CD4-positive, alpha-beta T cell treated with Interleukin-6 for 4 hours (primary cell): ENCODE data around the gene OMA1.

ENCODE experiments used
- DNase-seq: peaks from one replicate; pipeline ENCODE4 v3.0.0-alpha.2; 2020; ENCODE audit warnings: mixed read lengths

Gene OMA1

DNA sequence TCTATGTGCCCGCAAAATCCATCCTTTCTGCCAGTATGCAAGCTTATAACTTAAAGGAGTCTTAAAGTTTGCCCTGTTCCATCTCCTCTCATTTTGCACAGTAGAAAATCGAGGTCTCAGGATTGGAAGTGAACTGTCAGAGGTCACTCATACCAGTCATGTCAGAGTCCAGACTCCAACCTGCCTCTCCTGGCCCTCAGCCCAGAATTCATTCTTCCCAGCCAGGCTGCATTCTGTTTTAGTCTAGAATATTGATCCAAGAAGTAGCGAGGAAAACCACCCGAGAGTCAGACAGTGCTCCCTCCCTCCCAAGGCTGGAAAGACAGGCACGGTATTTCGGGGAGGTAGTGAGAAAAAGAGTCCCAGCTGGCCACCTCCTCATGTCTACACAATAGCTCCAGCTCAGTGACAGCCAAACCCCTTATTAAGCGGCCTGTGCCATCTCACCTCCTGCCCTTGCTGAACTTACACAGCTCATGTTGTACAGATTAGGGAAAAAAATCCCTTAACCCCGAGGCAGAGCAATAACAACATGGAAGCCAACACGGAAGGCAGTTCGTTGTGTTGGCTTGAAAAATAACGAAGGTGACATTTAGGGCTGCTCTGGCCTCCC, 89.4 kb downstream of the OMA1 start:
- no peak for DNase-seq

DNA sequence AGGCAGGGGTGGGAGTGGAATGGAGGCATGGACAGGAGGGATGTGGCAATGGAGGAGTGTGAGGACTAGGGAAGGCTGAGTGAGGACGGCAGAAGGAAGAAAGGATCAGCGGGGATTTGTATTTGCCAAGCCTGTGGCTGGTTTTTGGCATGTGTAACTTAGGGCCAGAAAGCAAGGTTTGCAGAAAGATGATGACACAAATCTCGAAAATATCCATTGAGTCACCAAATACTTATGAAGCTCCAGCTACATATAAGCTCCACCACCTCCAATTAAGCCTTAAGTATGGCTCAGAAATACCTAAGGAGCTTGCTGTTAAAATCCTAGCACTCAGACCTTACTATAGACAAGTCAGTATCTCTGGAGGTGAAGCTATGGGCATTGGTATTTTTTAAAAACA, 90.1 kb downstream of the OMA1 start:
- no peak for DNase-seq

DNA sequence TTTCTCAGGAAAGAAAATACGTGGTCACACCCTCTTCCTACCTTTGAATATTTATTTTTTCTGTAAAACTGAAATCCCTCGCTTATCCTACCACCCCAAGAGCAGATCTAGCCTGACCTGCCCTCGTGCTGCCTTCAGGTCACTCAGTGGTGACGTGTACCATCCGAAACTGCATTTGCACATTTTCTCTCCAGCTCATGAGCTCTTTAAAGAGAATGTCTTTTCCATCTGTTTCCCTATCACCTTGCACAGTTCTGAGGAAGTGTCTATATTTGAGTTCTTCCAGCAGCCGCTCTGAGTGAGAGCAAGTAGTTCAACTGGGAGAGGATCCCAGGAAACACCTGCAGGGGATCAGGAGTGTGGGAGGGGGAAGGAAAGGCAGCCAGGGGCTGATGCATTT, 91.7 kb downstream of the OMA1 start:
- DNase-seq = no peak

DNA sequence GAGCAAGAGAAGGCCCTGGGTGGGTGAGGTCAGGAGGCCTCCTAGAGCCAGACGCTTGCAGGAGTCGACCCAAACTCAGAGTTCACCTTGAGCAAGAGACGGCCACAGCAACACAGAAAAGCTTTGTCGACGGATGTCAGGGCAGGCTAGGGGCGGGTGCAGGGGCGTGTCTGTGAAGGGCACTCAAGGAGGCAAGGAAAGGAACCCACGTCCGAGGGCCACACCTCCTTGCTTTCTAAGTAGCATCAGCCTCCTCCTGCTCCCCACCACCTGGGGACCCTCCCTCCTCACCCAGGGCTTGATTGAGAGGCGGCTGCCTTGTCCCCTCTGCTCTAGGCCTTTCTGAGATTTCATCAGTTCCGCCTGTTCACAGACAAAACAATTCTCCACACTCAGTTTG, 92.1 kb downstream of the OMA1 start:
- no peak for DNase-seq

DNA sequence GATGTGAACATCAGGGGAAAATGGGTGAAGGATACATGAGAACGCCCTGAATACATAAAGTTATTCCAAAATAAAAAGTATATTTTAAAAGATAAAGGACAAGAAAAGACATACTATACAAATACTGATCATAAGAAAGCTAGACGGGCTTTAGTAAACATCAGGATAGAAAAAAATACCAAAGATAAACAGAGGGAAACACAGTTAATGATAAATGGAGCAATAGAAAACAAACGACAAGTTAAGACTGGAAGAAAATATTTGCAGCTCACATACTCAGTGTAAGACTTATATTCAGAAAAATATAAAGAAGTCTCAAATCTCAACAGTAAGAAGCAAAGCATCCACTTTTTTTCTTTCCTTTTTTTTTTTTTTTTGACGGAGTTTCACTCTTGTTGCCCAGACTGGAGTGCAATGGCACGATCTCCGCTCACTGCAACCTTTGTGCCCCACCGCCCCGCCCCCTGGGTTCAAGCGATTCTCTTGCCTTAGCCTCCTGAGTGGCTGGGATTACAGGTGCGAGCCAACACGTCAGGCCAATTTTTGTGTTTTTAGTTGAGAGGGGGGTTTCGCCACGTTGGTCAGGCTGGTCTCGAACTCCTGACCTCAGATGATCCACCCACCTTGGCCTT, 94.8 kb downstream of the OMA1 start:
- DNase-seq = no peak

DNA sequence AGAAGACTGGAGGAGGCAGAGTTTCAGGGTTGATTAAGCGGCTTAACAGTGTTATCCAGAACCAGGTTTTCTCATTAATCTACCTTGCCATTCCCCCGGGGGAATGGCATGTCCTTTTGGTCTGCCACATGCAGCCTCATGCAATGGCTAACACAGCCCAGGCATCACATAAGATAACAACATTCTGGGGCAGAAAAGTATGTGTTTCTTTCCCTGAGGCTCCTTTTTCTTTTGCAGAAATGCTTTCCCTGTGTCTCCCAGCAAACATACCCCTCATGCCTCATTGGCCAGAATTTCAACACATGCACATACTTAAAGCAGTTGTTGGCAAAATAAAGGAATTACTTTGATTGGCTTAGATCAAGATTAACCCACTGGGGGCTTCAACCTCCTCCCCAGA, 98.6 kb downstream of the OMA1 start:
- DNase-seq = no peak

DNA sequence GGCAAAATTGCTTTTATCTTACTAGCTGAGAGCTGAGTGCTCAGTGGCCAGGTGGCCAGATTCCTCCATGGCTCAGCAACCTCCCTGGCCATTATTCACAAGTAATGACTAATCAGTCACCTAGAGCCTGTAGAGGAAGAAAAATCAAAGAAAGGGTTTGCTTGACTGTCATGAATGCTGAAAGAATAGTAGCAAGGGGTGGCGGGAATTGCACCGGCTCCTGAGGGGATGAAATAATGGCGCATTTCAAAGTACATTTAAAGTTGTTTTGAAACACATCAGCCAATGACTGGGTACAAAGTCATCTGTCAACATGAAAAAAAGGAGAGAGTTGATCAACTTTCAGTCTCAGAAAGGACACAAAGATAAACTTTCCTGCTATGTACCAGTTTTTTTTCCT, 99.5 kb downstream of the OMA1 start:
- no peak for DNase-seq

DNA sequence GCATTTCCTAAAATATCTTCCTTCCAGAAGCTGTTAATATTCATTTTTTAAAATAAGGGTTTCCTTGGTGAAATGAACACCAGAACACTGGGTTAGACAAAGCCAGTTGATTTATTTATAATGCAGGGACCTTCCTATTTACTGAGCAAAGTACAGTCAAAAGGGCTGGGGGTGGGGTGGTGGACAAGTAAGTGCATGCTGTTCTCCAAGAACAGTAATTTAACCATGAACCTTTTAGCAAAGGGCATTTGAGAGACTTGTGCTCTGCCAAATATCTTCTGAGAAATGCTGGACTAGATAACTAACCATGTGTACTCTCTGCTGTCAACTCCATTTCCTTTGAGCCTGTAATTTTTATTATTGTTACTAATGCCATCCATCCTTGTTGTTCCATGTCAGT, 100.2 kb downstream of the OMA1 start:
- DNase-seq = no peak

DNA sequence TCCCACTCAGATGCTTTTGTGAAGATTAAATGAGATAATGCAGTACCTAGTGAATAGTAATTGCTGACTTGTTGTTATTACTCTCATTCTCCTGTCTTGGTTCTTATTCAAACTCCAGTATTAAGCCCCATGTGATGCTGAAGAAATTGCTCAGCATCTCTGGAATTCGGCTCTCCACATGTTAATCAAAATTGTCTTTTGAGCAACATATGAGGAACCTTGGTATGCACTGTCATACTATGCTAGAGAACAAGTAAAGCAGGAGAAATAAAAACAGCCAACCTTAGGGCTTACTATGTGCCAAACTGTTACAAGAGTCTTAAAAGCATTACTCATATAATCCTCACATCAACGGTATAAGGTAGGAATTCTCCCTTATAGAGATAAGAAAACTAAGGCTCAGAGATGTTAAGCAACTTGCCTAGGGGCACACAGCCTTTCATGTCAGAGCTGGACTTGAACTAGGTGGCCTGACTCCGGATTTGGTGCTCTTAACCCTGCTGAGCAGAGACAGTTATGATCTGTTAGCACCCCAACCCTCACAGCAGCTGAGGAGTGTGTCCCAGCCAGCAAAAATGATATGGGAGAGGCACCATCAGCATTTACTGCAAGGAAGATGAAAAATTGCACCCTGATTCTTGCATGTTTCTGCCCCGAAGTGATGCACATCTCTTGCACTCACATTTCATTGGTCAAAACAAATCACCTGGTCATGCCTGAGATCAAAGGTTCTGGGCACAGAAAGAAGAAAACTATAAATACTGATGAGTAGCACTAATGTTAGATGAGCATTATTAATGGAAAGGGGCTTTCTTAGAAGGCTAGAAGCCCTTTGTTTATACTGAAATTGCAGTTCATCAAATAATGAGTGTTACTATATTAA, 102.3 kb downstream of the OMA1 start:
- DNase-seq = no peak

DNA sequence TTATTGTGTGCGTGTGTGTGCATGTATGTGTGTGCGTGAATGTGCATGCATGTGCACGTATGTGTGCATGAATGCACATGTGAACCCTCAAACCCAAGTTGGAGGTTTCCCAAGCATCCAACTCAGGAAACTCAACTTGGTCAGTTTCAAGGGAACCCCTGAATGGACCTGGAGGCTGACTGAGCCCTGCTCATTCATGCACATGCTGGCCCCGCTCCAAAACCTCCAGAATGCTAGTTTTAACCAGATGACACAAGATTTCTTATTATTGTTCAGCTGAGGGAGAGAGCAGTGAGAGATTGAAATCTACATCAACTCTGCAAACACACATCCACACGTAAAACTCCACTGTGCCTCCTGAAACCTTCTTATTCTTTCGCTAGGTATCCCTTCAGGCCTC, 104.4 kb downstream of the OMA1 start:
- DNase-seq = no peak

DNA sequence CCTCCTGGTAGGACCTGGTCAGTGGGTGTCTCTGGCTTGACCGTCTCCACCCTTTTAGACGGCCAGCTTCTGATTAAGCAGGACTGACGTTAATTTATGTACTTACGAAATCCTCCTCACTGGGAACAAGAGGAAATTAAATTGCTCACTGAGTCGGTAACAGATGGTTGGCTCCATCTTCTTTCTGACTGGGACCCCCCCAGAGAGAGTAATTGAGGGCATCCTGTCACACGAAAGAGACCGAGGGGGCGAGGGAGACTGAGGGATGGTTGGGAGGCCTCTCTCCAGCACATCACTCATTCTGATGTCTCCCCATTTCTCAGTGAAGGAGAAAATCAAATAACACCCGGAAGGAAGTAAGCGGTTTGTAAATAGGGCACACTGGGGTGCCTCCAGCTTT, 104.8 kb downstream of the OMA1 start:
- no peak for DNase-seq

DNA sequence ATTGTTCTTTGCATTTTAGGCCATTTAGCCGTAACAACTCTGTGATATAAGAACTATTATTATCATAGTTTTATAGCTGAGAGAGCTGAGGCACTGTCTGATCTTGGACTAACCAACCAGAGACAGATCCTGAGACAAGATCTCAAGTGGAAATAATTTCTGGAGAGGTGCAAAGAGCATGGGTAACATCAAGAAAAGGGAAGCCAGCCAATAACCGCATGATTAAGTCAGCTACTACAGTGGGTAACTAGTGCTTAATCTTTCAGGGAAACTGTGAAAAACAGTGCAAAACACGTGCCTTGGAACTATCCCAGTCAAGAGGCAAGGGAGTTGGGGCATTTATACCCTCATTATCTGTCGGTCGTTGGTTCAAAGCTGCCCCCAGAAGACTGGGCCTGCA, 105.8 kb downstream of the OMA1 start:
- DNase-seq = no peak

DNA sequence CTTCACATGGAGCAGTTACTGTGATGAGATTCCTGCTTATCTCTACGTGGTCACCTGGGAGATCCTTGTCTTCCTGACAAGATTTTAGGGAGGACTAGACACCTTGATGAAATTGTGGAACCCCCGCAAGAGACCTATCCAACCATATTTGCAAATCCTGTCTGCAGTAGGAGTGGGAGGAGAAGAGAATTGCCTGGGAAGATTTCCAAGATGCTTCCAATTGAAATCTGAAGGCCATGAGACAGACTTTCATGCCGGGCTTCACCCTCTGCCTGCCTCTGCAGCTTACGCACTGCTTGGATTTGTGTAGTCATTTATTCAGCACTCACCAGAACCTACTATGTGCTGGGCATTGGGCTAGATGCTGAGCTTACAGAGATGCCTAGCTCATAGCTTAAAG, 106.6 kb downstream of the OMA1 start:
- DNase-seq = no peak

DNA sequence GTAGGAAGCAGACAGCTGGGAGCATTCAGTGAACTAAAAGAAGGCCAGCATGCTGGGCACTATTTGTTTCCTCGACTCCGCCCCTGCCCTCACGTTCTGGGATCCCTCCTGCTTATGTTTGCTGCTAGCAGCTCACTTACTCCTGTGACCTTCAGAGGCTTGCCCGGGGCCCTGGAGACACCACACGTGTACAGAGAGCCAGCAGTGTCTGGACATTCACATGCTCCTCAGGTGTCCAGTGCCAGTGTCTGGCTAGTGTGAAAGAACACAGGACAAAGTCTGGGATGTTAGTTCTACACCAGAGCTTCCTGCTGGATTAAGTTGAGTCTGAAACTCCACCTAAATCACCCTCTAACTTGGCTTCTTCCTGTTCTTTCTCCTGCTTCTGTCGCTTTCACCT, 108.1 kb downstream of the OMA1 start:
- no peak for DNase-seq

DNA sequence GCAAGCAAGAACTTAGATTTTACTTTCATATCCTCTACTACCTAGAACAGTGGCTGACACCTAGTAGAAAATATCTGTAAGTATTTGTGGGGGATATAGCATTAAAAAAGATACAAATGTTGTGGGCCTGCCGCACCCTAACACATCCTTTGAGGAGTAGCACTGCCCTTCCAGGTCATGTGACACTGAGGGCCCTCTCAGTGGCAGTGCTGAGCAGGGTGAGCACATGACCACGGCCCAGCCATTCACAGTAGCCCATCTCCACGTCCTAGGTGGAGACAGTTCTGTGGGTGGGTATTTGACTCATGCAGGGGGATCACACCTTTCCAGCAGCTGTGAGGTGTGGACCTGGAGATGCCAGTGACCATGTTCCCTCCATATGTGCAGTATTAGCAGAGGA, 108.9 kb downstream of the OMA1 start:
- no peak for DNase-seq

DNA sequence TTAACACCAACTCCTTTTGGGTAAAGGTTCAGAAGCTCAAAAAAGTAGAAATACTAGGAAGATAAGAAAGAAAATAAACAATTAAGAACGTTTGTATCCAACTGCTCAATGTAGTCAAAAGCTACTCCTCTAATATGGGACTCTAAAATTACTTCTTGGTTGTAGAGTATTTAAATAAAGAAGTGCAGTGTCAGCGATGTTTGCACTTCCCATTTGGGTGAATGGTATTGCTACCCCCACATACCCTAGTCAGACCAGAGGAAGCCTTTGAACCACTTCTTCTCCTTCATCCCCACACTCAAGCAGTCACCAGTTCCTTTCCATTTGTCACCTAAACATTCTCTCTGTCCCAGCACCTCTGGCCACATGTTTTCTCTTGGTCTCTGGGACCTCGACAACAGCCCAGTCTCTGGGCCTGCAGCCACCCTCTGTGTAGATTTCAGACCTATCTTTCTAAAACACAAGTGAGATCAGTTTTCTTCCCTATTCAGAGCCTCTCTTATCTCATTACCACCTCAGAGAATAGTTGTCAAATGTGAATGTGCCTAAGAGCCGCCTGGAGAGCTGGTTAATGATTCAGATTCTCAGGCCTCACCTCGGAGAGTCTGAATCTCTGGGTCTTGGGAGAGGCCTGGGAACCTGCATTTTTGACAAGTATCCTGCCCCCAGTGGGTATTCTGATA, 109.8 kb downstream of the OMA1 start:
- no peak for DNase-seq

DNA sequence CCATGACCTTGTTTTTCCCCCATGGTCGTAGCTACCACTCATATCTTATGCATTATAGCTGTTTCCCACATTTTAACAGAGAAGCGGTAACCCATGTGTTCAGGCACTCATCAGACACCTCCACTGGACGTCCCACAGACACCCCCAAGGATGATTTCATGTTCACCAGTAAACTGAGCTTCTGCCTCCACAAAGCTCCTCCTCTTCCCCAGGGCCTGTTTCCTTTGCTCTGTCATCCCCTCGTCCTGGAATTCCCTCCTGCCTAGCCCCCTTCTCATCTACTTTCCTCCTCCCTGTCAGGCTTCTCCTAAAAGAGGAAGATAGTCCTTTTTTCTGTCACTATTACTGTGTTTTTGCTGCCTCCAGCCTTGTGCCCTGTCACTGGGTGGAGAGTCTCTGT, 111.2 kb downstream of the OMA1 start:
- DNase-seq = no peak

DNA sequence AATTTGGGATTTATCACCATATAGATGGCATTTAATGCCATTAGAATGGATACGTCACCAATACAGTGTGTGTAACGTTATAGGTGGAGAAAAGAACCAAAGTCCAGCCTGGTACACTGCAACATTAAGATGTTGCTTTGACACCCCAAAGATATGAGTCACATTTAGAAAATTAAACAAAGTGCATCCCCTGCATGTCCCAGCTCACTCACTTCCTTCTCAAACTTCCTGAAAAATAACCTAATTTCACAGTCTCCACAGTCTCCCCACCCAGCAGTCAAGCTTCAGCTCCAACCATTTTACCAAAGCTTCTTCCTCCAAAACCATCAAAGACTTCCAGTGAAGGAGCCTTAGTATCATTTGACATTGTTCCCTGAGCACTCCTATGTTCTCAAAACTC, 111.9 kb downstream of the OMA1 start:
- DNase-seq = no peak

DNA sequence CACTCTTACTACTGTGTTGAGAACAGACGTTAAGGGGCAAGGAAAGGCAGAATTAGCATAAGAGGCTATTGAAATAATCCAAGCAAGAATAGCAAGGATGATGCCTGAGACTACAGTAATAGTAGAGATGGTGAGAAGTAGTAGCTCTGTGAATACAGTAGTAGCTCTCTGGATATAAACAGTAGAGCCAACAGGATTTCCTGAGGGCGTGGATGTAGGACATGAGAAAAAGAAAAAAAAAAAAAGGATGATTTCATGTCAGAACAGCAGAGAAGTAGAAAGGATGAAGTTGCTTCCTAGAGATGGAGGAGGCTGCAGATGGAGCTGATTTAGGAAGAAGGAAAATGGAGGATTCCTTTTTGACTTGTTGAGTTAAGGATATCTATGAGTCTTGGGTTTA, 112.3 kb downstream of the OMA1 start:
- no peak for DNase-seq

DNA sequence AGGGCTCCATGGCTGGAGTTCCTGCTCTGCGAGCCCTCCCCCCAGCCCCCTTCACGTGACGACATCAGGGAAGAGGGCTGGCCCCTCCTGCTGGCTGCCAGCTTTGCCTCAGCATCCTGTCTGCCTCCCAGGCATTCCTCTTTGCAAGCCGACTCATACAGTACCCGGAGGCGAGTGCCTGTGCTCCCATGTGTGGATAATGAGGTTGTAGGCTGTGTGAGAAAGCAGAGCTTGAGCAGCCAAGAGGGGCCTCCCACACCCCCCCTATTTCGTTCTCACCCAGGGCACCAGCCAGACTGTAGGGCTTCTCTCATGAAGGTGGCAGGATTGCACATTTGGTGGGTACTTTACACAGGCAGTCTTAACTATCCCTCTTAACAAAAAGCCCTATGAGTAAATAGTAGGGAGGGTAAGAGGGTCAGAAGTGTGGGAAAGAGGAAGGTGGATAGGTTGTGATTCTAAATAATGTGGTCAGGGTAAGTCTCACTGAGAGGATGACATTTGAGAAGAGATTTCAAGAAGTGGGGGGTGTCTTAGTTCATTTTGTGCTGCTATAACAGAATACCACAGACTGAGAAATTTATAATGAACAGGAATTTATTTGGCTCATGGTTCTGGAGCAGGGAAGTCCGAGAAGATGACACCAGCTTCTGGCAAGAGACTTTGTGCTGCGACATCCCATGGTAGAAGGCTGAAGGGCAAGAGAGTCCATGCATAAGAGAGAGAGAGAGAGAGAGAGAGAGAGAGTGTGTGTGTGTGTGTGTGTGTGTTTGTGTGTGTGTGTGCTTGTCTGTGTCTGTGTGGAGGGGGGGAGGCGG, 113.5 kb downstream of the OMA1 start:
- DNase-seq = no peak

DNA sequence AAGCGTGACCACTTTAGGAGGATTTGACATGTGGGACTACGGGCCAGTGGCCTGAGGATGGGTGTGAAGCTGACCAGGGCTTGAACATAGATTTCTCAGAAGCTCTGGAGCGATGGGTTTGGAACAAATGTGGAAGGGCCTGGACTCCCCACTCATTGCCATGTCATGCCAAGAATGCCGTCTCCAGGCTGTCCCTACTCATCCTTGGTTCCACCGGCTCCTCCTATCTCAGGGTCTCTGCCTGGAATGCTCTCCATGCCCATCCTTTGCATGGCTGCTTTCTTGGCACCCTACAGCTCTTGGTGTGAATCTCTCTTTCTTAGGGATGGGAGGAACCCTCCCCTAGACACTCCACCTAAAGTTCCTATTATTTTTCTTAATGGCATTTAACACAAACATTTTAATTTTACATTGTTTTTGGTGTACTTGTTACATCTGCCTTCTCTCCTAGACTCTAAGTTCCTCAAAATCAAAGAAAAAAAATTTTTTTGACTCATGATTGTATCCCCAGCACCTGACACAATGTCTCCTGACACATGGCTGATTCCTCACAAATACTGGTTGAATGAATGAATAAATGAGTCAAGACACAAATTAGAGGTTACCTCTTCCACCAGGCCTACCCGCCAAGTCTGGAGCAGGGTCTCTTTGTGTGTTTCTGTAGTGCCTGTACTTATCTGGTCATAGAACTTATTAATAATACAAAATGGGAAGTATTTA, 114.5 kb downstream of the OMA1 start:
- DNase-seq = no peak
